GM21526 (cell line): ENCODE measurements around the gene UNK.

ENCODE experiments used
- ATAC-seq: cut with Tn5 transposase; IDR thresholded peaks from one replicate; pipeline ENCODE4 v1.9.1; 2021; ENCODE audit warnings: moderate library complexity; ENCODE audit not compliant: unreplicated experiment, low FRiP score

The UNK gene

DNA sequence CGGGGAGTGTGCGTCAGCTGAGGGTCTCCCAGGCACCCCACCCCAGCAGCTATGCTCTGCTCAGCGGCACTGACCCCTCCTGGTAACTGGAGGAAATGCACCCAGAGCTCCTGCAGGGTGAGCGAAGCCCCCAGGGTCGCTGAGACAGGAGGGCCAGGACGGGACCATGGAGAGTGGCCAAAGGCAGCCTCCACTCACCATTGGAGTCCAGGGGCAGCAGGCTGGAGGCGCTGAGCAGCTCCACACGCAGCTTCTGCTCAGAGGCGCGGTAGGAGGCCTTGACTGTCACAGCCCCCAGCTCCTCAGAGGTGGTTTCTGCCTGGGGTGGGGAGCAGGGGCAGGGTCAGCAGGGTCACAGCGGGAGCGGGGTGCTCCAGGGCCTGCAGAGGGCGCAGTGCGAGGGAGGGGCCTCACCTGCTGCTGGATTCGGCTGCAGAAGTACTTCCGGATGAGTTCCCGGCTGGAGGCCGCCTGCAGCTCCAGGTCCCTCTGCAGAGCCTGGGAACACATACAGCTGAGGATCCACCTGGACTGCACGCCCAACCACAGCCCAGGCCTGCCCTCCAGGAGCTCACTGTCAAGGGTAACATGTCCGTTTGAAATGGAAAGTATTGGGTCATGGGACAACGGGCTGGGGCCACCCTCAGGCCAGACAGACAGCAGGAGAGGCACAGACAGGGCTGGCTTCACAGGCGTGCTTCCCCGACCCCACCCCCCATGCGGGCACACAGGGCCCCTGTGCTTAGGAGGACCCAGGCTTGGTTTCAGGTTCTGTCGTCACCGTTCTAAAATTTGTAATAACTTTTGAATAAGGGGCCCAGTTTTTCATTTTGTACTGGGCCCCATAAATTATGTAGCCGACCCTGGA is 45.8 kb downstream of the UNK start:
- no peak for ATAC-seq

DNA sequence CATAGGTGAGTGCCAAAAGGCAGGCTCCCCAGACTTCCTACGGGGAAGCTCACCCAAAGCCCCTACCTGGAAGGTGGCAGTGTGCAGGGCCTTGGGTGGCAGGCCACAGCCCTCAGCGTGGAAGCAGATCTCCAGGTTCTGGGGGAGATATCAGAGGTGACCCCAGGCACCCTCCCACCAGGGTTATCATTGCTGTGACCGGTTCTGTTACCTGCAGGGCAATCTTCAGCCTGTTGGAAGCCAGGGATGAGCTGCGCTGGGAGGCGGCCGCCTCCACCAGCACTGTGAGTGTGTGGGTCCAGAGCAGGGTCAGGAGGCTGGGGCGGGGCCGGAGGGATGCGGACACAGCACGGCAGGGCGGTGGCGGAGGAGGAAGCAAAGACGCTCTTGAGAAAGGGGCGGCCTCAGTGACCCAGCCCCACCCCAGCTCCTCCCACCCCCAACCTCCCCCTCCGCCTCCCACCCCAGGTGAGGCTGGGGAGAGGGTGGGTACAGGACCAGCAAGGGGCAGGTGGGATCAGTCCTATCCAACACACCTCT is 46.5 kb downstream of the UNK start:
- no peak for ATAC-seq

DNA sequence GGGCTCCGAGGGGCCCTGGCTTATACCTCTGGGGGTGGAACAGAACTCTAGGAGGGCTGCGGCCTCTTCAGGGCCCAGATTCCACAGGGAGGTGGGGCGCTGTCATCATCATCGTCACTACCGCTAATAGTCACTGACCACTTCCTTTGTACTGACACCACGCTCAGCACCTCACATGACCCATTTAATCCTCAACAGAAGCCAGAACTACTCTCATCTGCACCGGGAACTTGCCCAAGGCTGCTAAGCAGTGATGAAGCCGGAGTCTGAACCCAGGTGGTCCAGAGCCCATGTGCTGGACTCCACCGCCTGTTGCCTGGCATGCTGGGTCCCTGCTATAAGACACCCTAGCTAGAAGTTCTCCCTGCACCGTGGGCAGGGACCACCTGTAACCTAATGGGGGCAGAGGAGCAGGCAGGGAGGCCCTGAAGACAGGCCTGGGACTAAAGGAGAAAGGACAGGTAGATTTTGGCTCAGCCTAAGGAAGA is 47.6 kb downstream of the UNK start:
- ATAC-seq = no peak

DNA sequence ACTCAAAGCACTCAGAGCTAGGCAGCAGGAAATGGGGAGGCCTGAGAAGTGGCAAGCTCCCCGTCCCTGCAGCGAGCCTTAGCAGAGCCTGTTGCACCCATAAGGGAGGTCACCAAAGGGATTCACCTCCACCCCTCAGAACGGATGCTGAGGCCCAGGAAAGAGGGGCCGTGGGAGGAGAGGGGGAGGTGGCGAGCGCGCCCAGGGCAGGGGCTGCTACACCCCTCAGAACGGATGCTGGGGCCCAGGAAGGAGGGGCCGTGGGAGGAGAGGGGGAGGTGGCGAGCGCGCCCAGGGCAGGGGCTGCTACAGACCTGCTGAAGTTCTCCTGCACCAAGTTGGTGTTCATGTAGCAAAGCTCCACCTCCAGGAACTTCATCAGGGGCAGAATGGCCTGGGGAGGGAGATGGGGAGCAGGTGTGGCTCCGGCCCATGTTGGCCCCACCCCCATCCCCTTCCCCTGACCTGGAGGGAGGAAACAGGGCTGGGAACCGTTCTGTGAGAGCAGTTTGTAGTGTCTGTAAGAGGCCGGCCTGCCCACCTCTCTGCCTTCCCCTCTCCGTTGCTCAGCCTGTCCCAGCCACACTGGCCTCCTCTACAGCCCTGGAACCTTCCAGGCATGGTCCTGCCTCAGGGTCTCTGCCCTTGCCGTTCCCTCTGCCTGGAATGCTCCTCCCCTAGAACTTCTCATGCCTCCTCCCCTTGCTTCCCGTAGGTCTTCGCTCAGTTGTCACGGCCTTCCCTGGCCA is 48.2 kb downstream of the UNK start:
- no peak for ATAC-seq

DNA sequence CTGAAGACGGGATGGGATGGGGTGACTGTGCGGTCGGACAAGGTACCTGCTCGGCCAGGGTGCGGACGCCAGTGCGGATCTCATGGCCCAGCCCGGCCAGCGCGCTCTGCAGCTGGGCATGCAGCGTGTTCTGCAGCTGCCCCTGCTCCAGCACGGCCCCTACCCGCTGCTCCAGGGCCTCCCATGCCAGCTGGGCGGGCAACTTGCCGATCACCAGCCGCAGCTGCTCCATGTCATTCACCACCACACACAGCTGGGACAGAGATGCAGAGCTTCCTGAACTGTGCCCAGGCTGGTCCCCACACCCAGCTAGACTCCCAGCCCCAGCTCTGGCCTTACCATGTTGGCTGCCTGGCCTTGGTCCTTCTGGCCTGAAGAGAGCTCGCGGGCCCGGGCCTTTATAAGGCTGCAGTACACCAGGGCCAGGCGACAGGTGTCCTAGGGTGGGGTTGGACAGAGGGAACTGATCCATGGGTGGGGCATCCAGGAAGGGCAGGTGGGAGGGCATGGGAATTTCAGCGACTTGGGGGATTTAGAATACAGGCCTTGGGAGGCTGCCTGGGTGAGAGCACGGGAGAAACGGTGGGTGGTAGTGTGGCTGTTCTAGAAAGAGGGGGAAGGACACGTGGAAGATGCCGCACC is 49.8 kb downstream of the UNK start:
- ATAC-seq = no peak

DNA sequence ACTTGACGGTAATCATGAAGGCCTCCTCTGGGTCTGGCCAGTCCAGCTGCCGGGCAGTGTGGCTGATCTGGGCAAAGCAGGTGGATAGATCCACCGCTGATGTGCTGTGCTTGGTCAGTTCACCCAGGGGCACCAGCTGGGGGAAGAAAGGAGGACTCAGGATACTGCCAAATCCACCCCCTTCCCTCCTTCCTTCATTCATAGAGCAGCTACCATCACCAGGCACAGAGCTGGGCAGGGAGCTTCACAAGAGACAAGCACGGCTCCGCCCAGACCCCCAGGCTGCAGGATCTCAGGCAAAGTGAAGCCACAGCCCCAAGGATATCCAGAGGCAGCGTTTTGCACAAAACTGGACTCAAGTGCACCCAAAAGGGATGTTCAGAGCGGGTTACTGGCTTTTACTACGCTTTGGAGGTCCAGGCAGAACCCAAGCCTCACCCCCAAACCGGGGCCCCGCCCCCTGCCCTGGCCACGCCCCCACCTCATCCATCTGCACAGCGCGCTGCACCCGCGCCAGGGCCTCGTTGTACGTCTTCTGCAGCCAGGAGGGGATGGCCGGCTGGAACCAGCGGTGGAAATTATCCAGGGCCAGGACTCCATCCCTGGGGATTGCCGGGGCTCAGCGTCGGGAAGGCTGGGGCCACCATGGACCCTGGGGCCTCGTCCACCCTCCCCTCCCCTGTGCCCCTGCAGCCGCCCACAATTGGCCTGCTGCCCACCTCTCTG is 50.5 kb downstream of the UNK start:
- ATAC-seq = no peak

DNA sequence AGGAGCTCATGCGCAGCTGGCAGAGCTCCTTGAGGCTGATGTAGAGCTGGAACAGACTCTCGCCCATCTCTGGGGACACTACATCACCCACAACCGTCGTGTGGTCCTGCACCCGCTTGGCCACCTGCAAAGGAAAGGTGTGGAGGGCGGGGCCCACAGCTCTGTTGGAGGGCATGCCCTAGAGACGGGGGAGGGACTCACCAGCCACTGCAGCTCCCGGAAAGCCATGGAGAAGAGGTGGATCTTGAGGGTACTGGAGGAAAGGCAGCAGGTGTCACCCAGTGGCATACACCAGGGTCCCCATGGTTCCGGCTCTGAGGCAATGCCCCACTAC is 51.0 kb downstream of the UNK start:
- no peak for ATAC-seq

DNA sequence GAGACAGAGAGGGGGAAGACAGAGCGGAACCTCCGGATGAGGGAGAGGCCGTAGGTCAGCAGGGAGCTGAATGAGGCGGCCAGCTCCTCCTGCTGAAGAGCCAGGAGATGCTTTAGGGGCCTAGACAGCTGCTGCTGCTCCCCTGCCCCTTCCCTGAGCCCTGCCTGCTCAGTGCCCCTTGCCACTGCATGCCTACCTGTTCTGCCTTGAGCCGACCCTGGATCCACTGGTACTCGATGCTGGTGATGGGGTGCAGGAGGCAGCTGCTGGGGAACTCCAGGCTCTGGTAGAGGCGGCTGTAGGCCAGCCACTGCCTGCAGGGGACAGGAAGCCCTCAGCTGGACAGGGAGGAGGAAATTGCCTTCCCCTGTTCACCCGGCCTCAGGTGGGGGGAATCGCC is 52.0 kb downstream of the UNK start:
- no peak for ATAC-seq

DNA sequence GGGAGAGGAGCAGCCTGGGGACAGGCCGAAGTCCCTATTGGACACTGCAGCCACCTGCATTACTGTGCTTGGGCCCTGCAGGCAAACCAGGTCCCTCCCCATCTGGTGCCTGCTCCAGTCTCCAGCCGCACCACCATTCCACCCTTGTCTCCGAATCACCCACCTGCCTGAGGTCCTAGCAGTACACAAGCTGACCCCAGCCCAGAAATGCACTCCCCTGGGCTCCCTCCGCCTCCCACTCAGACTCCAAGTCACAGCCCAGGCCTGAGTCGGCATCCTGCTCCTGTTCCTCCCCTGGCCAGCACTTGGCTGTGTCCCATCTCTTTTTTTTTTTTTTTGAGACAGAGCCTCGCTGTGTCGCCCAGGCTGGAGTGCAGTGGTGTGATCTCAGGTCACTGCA is 53.3 kb downstream of the UNK start:
- ATAC-seq = no peak

DNA sequence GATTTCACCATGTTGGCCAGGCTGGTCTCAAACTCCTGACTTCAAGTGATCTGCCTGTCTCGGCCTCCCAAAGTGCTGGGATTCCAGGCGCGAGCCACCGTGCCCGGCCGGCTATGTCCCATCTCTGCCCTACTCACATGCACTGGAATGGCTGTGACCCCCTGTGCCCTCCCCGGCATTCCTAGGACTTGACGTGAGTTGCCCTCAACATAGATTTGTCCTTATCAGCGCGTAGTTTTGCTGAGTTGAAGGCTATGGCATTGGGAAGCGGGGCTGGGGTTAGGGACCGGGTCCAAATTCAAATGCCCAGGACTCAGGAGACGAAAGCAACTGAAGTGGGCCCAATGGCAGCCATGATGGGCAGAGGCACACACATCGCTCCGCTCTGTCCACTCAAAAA is 53.8 kb downstream of the UNK start:
- ATAC-seq = no peak

DNA sequence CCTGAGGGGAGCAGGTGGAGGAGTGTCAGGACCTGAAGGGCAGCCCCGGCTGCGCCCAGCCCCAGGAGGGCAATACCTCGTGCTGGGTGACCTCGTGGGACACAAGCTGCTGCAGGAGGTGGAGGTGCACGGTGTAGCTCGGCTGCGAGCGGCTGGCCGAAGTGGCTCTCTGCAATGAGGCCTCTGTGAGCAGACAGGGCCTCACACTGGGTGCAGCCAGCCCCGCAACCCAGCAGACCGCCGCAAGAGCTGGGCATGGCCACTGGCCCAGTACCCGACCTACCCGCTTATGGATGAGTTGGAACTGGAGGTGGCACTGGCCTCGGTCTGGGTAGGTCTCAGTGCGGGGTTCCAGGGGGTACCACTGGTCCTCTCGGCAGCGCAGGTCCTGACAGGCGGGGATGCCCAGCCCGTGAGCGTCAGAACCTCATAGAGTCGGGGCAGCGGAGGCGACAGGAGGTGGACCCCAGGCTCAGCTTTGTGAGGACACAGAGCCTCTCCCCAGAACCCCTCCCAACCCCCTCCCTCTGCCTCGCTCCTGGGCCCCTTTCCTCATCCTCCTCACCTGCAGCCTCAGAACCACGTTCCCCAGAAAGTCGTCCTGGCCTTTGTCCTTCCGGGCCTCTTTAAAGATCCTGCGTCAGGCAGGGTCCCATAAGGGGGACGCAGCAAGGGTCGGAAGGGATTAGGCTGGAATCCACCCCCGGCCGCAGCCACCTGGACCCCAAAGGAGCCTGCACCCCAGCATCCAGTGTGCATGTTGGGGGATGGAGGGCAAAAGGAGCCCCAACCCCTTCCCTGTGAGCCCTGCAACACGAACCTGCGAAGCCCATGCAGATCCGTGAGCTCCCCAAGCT is 55.6 kb downstream of the UNK start:
- ATAC-seq = no peak

DNA sequence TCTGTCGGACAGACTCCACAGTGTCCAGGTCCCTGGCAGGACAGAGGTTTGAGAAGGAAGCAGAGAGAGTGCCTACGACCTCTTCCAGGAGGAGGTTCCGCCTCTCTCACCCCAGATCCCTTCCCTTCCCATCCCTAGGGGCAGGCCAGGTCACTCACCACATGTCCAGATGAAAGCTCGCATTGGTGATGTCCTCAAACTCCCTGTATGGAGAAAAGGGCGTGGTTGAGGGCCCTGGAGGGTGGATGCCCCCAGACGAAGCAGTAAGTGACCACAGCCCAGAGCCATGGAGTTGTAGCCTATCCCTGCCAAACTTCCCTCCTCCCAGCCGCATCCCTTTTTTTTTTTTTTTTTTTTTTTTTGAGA is 56.2 kb downstream of the UNK start:
- ATAC-seq = no peak

DNA sequence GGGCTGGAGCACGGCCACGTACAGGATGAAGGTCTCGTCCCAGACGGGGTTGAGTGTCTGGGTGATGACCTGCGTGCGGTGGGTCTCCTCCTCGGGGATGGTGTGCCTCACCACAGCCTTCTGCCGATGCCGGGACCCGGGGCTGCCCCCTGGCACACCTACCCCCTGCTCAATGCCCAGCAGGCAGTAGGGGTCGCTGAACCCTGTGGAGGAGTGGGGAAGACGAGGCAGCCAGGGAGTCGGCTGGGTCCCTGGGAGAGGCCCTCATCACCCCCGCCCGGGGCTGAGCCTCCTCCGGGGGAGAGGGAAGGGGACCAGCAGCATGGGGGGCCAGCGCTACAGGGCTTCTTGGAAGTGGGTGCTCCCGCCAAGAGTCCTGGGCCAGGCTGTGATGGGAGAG is 57.8 kb downstream of the UNK start:
- no peak for ATAC-seq

DNA sequence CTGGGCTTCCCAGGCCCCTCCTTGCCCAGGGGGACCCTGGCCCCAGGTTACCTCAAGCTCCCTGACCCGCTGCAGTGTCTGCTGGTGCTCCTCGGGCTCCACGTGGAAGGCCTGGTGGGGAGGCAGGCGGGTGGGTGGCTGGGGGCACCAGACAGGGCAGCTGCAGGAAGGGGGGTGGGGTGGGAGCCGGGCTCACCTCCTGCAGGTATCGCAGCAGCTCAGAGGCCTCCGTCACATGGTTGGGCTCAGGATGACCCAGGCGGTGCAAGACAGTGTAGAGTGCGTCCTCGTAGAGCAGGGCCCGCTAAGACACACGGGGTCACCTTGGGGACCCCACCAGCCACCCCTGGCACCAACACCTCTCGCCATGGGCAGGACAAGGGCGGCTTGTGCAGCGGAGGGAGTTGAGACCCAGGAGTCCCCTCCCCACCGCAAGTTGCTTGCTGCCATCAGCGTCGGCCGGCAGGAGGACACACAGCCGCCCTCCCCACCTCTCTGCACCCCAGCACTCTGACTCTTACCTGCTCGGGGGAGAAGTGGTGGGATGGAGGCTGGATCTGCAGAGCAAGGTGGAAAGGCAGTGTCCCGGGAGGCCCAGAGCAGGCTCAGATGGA is 58.5 kb downstream of the UNK start:
- ATAC-seq = no peak

DNA sequence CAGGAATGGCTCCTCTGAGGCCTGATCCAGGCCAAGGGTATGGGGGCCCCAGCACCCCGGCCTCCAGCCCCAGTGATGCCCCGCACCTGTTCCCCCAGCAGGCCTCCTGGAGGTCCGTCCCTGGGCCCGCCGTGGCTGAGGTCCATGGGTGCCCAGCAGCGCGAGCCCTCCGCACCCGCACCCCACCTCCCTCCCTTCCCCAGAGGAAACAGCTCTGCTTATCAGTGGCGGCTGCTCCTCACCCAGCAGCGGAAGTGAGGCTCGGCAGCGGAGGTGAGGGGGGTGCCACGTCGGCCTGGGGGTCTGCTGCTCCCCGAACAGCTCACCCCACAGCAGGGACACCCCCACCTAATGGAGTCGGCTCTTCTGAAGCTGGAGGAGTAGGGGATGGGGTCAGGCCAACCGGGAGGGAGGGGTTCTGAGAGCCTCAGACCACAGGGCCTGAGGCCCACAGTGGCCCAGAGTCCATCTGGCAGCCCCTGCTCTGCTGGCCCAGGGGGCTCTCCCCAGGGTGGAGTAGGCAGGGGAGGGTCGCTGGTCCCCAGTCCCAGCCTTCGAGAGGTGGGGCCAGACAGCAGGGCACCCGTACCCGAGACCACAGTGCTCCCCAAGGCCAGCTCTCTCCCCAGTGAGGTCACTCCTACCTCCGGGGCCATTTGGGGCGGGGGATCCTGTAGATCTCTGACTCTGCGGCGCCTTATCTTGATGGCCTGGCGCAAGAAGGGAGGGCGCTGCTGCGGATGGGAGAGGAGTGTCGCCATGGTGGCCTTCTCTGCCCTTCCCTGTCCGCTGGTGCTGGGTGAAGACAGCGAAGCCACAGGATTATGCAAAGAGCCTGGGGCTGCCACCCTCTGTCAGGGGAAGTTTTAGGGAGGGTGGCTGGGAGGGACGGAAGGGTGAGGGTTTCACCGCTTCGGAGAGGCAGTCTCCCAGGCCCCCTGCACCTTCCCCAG is 59.2 kb downstream of the UNK start, which contains the start of gene UNC13D:
UNC13D (minus strand) TSS at position 828 of the 953 bp plus-strand sequence; CDS start at position 761, 67 bp downstream.
- ATAC-seq = no peak

DNA sequence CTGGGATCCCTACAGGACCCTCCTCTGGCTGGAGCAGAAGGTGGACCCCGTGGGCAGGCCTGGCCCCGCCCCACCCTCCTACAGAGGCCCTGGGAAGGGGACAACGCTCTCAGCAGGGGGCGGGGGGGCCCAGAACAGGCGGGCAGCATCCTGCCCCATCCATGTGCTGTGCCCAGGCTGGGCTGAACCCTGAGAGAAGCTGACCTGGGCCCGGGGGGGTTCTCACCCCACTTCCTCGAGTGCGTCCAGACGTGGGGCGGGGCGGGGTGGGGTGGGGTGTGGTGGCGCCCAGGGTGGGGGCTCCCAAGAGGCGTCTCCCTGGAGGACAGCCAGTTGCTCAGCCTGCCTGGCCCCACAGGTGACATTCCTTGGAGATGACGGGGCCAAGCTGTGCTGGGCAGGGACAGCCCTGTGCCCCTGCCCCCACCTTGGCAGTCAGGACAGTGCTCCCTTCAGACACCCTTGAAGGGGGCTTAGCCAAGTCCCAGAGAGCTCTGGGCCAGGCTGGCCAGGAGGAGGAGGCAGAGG is 60.0 kb downstream of the UNK start:
- ATAC-seq = peak; percentile 9

DNA sequence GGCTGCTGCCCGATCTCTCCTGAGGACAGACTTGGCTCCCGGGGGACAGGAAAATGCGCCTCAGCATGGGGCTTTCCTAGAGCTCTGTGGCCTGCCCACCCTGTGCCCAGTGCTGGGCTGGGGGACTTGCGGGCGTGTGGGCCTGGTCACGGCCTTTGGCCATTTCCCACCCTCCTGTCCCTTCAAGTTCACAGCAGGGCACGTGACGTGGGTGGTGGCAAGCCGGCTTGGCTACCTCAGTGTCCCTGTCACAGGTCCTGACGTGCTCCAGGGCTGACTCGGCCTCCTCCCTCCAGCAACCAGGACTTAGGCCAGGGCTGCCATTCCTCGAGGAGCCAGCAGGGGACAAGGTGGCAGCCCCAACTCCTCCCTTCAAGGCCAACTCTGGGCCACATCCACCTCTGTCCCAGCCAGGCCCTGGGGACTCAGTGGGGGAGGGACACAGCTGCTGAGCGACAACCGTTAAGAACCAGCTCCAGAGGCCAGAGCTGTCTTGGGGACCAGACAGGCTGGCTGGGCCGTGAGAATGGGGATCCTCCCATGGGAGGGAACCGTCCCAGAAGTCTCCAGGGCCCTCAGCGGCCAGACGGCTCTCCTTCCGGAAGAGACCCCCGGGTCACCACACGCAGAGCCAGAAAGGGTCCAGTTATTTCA is 60.6 kb downstream of the UNK start:
- peak; percentile 59 for ATAC-seq
